Fibroblast of mammary gland (primary cell): ENCODE measurements around the gene HIP1.
"Not testable (repeated sequence)": the region's sequence is repeated elsewhere in the genome, so short reads cannot be mapped to it uniquely, and the experiment has no call there.

Source experiments
- DNase-seq: peaks from one replicate; pipeline ENCODE4 v3.0.0-alpha.2; 2010; ENCODE audit warnings: low read depth
- H3K4me3 ChIP-seq: 2 replicates; pipeline ENCODE4 v1.5.1; 2011; ENCODE audit warnings: low read depth, mild to moderate bottlenecking, low read length, moderate library complexity; ENCODE audit not compliant: control insufficient read depth
- CTCF ChIP-seq: conservative IDR thresholded peaks from 2 replicates; pipeline ENCODE4 v1.5.1; 2011; ENCODE audit warnings: low read depth, low read length, inconsistent platforms; ENCODE audit not compliant: control insufficient read depth, insufficient read depth

The HIP1 gene

GRCh38 chr7:75578081-75578480, 160.7 kb downstream of the HIP1 start:
- H3K4me3 ChIP-seq = no peak overlapping the region
- no peak for DNase-seq
- TF ChIP-seq CTCF = no peak

GRCh38 chr7:75575488-75576121, 163.1 kb downstream of the HIP1 start:
- H3K4me3 ChIP-seq = no peak overlapping the region
- DNase-seq = peak; percentile 66
- TF ChIP-seq CTCF = no peak

- no peak for TF ChIP-seq CTCF
- no peak for DNase-seq
- no peak overlapping the region for H3K4me3 ChIP-seq
Measured at GRCh38 chr7:75573477-75574019, 165.2 kb downstream of the HIP1 start.

GRCh38 chr7:75572814-75573213, 165.9 kb downstream of the HIP1 start:
- H3K4me3 ChIP-seq = no peak overlapping the region
- TF ChIP-seq CTCF = no peak
- DNase-seq = no peak

- H3K4me3 ChIP-seq = no peak overlapping the region
- no peak for TF ChIP-seq CTCF
- no peak for DNase-seq
Measured at GRCh38 chr7:75572396-75572795, 166.3 kb downstream of the HIP1 start.

GRCh38 chr7:75571209-75571608, 167.5 kb downstream of the HIP1 start:
- H3K4me3 ChIP-seq = no peak overlapping the region
- DNase-seq = no peak
- TF ChIP-seq CTCF = no peak

- H3K4me3 ChIP-seq, DNase-seq: not testable (repeated sequence)
Measured at GRCh38 chr7:75569629-75570282, 169.0 kb downstream of the HIP1 start.
